ENCODE data around the gene PPP2R5C. TPM values are rescaled to one million over a fixed set of nuclear protein-coding genes. Genes with fewer than 3 reads are reported as not detected.

PPP2R5C gene
- total RNA-seq, 1 donor from 2014 or later = 63.5 TPM

DNA sequence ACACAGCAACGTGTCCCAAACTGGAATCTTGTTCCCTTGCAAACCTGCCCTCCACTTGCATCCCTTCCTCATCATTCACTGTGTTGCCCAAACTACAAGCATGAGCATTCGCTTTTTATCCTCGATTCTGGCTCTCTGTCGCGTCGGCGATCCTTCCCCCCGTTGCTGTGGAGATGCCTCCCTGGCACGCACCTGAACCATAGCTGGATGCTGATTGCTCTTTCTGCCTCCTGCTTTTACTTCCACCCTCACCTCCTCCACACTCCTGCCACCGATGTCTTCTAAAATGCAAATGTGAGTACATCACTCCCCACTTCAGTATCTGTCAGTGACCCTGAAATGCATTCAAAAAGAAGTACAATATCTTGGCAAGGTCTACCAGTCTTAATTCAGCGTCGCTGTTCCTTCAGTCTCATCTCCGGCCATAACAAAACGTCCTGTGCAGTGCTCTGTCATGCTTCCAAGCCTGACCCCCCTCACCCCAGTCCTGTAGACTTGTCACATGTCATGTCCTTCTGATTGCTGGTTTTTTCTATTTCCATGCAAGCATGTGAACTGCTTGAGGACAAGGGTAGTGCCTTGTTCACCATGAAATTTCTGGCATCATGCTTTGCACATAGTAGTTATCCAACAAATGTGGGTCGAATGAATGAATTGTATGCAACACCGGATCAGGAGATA is 2.5 kb upstream of the PPP2R5C start:
- DNase-seq (ENCODE audit: low read depth) = no peak
- no peak for TF ChIP-seq CTCF (conservative IDR thresholded peaks at IDR 0.05; ENCODE audit: low read depth, low read length)
- no peak overlapping the region for H3K4me3 ChIP-seq (ENCODE audit: low read depth, low read length)

- peak; percentile 62 for DNase-seq (ENCODE audit: low read depth)
- no peak for TF ChIP-seq CTCF (conservative IDR thresholded peaks at IDR 0.05; ENCODE audit: low read depth, low read length)
Observed at GRCh38 chr14:101760138-101761011, 1.1 kb upstream of the PPP2R5C start.

DNA sequence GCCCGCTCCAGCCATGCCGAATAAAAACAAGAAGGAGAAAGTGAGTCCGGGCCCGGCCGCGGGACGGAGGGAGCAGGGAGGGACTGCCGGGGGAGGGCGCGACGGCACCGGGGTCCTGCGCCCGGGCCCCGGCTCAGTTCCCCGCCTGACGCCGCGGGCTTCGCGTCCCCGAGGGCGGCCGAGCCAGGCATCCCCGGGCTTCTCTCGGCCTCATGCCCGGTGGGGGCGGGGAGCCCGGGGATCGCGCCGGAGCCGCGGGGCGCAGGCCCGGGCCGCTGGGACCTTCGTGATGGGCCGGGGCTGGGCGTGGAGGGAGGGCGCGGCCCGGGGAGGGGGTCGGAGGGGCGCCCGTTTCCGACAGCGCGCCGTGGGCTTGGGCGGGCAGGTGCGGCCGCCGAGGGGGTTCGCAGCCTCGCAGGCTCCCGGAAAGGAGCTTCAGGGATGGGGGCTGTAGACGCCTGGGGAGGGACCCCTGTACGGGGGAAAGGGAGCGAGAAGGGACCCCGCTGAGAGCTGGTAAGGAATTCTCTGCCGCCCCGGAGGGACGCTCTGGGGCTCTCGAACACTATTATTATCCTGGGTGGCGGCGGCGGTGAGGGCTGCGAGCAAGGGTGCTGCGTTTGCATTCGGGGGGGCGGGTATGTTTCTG is 496 bp downstream of the PPP2R5C start:
- TF ChIP-seq CTCF (conservative IDR thresholded peaks at IDR 0.05; ENCODE audit: low read depth, low read length) = no peak
- H3K4me3 ChIP-seq (ENCODE audit: low read depth, low read length) = peak overlapping the region; percentile 80
- no peak for DNase-seq (ENCODE audit: low read depth)

More at GRCh38 chr14:101760138-101761011, 1.1 kb upstream of the PPP2R5C start:
- H3K4me3 ChIP-seq (ENCODE audit: low read depth, low read length) = peak overlapping the region; percentile 93

DNA sequence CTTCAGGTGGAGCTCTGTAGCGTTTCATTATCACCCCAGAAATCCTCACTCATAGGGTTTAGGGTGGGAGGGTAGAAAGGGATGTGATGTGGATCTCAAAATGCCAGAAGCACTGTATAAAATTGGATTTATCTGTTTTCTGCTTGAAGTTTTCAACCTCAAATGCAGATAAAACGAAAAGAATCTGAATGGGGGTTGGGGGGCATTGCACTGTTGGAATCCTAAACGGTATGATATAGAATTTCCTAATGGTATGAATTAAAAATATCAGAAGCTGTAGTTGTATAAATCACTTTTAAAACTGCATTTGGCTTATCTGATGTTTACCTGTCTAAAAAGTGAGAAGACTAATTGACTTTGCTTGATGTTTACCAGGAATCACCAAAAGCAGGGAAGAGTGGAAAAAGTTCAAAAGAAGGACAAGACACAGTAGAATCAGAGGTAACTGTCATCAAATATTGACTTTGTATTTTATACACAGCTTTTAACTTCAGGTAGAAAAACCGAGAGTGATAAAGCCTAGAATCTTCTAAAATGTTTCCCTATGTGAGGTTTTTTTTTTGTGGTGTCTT is 1.1 kb downstream of the PPP2R5C start:
- DNase-seq (ENCODE audit: low read depth) = no peak

DNA sequence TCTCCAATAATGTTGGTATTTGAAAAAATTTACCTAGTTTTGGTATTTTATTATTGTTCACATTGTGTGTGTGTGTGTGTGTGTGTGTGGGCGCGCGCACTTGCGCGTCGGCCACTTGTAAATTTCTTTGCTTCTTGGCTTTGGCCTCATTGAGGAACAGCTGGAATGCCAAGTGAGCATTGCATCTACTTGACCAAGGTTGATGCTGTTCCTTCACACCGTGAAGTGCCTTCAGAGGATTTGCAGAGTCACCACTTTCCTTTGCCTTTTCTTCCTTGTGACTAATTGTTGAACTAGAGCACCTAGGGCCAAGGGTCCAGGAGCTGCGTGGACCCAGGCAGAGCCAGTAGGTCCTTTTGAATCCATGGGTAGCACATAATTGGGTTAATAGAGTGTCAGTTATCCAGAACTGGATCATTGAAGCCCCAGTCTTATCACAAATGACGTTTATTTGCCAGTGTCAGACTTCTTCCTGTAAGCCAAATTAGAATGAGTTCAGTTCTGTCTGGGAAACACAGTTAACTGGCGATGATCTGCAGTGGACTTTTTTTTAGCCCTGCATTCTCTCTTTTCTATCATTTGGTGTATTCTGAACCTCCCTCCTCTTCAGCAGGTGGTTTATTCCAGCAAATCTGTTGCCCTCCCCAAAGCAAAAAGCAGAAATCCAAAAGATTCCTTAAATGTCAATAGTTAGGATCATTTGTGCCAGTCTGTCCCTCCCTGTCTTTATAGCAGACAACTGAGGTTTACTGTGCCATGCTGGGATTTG is 2.6 kb downstream of the PPP2R5C start:
- no peak for TF ChIP-seq CTCF (conservative IDR thresholded peaks at IDR 0.05; ENCODE audit: low read depth, low read length)
- no peak overlapping the region for H3K4me3 ChIP-seq (ENCODE audit: low read depth, low read length)
- no peak for DNase-seq (ENCODE audit: low read depth)

More for the DNA sequence above, 1.1 kb downstream of the PPP2R5C start:
- no peak for TF ChIP-seq CTCF (conservative IDR thresholded peaks at IDR 0.05; ENCODE audit: low read depth, low read length)
- peak overlapping the region; percentile 80 for H3K4me3 ChIP-seq (ENCODE audit: low read depth, low read length)

Measured in epithelial cell of proximal tubule (primary cell).